HG02571 (cell line): ENCODE data around the gene STAT2.
"Not testable (repeated sequence)": the region's sequence is repeated elsewhere in the genome, so short reads cannot be mapped to it uniquely, and the experiment has no call there.

Source experiments
- ATAC-seq: cut with Tn5 transposase; IDR thresholded peaks from one replicate; pipeline ENCODE4 v1.9.1; 2021; ENCODE audit warnings: mild to moderate bottlenecking, moderate library complexity; ENCODE audit not compliant: unreplicated experiment

STAT2 gene

DNA sequence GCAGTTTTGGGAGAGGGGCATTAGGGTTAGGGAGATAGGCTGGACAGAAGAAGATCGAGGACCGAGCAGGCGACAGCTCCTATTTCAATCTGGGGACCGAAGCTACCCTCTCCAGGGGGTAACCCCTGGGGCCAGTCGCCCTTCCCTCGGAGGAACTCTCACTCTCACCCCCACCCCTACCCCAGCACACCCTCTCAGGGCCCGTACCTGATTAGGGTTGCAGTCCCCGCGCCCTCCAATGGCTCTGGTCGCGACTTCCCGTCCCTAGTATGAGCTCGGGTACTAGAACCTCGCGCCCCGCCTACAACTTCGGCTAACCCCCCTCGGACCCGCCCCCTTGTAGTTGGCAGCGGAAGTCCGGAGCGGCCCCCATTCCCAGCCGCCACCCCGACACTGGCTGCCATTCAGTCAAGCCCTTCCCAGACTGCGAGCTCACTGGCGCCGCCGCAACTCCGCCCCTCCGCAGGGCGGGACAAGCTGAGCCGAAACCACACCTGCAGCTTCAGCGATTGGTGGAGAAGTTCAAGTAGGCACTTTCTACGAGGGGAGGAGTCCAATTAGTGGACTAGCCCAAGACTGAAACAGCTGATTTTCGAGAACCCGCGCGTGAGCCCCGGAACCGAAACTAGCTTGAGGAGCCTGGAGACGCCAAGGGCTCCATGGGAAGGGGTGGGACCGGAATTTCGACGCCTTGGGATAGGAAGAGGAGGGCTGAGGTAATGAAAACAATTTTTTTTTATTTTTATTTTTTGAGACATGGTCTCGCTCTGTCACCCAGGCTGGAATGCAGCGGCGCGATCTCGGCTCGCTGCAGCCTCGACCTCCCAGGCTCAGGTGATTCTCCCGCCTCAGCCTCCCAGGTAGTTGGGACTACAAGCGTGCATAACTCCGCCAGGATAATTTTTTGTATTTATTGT, at the start of gene STAT2:
TSS of gene STAT2 (minus strand) at position 257 of the 917 bp plus-strand sequence. CDS start 3,536 bp downstream, outside the sequence.
- peak; percentile 93 for ATAC-seq

DNA sequence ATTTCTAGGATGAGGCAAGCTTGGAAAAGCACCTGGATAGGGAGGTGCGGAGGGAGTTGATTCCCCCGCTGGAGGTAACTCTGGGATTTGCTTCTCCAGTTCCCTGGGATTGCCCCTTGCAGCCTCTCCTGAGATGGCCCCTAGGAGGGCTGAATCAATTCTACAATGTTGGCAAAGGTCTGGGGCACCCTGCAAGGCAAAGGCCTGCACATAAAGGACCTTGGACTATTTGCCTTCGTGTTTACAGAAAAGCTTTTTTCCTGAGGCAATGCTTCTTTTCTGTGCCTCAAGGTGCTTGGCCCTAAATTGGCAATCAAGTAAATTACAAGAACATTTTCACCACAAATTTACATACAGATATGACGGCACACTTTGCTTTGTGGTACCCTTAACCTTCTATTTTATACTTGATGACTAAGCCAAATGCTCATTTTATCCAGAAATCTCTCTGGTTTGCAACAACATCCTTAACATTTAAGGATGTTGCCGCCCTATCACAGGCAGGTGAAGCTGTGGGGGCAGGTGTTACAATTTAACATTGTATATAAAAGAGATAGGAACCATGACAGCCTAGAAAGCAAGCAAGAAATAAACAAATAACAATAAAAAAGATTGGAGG, 49.0 kb upstream of the STAT2 start:
- ATAC-seq, result no peak

DNA sequence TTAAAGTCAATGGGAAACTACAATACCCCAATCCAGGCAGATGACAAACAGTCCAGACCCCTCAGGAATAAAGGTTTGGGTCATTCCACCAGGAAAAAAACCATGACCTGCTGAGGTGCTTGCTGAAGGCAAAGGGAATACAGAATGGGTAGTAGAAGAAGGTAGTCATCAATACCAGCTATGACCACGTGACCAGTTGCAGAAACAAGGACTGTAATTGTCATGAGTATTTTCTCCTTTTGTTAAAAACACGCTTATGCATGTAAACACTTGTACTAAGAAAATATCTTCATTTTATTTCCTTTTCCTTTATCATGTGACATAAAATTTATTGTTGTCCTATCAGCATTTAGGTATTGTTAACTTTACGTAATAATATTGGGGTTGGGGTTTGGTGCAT, 44.3 kb upstream of the STAT2 start:
- not testable (repeated sequence) for ATAC-seq

DNA sequence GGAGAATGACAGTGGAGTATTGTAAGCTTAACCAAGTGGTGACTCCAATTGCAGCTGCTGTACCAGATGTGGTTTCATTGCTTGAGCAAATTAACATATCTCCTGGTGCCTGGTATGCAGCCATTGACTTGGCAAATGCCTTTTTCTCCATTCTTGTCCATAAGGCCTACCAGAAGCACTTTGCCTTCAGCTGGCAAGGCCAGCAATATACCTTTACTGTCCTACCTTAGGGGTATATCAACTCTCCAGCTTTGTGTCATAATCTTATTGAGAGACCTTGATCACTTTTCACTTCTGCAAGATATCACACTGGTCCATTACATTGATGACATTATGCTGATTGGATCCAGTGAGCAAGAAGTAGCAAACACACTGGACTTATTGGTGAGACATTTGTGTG, 41.7 kb upstream of the STAT2 start:
- not testable (repeated sequence) for ATAC-seq

DNA sequence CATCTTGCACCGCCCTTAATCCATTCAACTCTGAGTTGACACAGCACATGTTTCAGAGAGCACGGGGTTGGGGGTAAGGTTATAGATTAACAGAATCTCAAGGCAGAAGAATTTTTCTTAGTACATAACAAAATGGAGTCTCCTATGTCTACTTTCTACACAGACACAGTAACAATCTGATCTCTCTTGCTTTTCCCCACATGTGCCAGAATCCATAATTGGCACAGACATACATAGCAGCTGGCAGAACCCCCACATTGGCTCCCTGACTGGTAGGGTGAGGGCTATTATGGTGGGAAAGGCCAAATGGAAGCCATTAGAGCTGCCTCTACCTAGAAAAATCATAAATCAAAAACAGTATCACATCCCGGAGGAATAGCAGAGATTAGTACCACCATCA, 41.2 kb upstream of the STAT2 start:
- ATAC-seq, result not testable (repeated sequence)

- not testable (repeated sequence) for ATAC-seq
Observed at GRCh38 chr12:56399466-56399865, 39.6 kb upstream of the STAT2 start.

DNA sequence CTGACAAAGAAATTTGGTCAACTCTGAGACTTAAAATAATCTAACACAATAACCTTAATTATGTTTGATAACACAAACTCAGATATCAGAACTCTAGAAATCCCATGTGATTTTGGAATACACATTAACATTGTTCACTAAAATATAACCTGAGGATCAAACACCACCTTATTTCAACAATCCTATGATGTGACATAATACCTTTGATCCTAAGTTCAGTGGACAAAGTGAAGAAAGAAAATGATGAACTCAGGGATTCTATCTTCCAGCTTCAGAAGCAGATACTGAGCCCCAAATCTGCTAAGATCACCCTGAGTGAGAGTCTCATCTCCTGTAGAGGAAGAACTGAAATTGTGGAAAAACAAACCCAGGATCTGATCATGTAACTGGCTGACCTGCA, 38.4 kb upstream of the STAT2 start:
- ATAC-seq, result no peak

- no peak for ATAC-seq
Observed at GRCh38 chr12:56392331-56392730, 32.4 kb upstream of the STAT2 start.

GRCh38 chr12:56391721-56392120, 31.8 kb upstream of the STAT2 start:
- no peak for ATAC-seq

- no peak for ATAC-seq
Observed at GRCh38 chr12:56389412-56389811, 29.5 kb upstream of the STAT2 start.

DNA sequence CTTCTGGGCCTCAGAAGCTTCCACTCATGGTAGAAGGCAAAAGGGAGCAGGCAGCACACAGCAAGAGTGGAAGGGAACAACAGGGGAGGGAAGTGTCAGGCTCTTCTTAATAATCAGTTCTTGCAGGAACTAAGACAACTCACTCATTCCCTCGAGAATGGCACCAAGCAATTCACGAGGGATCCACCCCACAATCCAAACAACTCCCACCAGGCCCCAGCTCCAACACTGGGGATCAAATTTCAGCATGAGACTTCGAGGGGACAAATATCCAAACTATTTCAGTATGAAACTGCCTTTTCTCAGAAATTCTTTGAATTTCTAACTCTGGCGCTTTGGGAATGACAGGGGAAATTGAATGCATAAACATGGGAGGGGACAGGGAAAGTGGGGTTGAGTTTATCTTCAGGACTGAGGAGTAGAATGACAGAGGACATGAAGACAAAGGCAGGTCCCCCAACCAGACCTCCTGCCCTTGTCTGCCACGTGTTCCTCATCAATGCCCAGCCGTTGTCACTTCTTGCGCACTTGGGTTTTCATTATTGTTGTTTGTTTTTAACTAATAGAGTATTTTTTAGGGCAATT, 27.3 kb upstream of the STAT2 start:
- no peak for ATAC-seq

DNA sequence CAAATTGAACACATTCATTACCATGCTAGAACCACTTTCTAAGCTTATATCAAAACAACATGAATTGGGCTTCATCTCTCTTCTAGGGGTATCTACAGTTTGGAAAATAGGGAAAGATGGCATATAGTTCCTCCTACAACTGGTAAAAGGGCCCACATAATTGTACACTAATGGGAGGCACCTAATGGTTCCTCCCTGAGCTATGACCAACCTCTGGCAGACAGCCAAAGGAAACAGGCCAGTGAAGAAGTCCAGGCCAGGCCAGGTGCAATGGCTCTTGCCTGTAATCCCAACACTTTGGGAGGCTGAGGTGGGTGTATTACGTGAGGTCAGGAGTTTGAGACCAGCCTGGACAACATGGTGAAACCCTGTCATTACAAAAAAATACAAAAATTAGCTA, 26.0 kb upstream of the STAT2 start:
- ATAC-seq, result no peak

DNA sequence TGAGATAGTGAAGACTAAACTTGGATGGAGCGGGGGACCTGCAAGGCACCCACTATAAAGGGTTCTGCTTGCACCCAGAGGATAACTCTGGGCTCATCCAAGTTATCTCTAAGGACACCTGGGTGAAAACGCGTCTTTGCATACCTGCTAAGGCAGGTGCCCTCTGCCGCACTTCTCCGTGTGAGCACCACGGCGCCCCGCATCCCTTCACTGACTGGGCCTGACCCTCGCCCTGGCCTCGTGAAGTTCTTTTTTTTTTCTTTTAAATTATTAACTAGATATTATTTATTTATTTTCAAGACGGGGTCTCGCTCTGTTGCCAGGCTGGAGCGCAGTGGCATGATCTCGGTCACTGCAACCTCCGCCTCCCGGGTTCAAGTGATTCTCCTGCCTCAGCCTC, 22.7 kb upstream of the STAT2 start:
- ATAC-seq, result no peak

GRCh38 chr12:56377989-56378316, 18.0 kb upstream of the STAT2 start:
- no peak for ATAC-seq

- no peak for ATAC-seq
Observed at GRCh38 chr12:56377310-56377988, 17.5 kb upstream of the STAT2 start.

DNA sequence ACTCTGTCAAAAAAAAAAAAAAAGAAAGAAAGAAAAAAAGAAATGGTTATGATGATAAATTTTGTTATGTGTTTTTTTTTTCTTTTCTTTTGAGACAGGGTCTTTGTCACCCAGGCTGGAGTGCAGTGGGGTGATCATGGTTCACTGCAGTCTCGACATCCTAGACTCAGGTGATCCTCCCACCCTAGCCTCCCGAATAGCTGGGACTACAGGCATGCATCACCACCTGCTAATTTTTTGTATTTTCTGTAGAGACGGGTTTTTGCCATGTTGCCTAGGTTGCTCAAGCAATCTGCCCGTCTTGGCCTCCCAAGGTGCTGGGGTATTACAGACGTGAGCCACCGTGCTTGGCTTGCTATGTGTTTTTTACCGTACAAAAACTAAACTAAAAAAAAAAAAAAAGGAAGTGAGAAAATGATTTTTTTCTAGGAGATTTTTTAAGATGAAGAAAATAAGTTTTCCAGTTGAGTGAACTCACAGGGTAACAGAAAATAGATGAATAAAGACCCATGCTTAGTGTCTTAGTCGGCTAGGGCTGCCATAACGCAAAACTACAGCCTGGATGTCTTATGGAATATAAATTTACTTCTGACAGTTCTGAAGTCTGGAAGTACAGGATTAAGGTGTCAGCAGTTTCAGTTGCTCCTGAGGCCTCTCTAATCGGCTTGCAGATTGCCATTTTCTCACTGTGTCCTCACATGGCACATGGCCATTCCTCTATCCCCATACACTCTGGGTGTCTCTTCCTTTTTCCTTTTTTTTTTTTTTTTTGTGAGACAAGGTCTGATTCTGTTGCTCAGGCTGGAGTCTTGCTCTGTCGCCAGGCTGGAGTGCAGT, 15.9 kb upstream of the STAT2 start:
- ATAC-seq, result no peak

DNA sequence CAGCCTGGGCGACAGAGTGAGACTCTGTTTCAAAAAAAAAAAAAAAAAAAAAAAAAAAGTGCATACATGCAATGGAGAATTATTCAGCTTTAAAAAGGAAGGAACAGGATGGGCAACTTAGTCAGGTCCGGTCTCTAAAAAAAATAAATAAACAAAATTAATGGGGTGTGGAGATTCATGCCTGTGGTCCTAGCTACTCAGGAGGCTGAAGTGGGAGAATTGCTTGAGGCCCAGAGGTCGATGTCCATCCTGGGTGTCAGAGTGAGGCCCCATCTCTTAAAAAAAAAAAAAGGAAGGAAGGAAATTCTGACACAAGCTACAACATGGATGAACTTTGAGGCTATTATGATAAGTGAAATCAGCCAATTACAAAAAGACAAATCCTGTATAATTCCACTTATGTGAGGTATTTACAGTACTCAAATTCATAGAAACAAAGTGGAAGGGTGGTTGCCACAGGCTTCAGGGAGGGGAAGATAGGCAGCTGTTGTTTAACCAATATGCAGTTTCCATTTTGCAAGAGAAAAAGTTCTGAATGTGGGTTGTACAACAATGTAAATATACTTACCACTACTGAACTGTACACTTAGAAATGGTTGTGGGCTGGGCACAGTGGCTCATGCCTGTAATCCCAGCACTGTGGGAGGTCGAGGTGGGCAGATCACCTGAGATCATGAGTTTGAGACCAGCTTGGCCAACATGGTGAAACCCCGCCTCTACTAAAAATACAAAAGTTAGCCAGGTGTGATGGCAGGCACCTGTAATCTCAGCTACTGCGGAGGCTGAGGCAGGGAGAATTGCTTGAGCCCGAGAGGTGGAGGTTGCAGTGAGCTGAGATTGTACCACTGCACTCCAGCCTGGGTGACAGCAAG, 15.1 kb upstream of the STAT2 start:
- no peak for ATAC-seq

- no peak for ATAC-seq
Observed at GRCh38 chr12:56373515-56373914, 13.6 kb upstream of the STAT2 start.

- ATAC-seq, result no peak
Observed at GRCh38 chr12:56366948-56367347, 7.0 kb upstream of the STAT2 start.
